SH-SY5Y (cell line): ENCODE measurements around the gene ARHGAP24.

Experiments
- GATA2 ChIP-seq: IDR thresholded peaks from 2 replicates; pipeline ENCODE4 v1.6.1; 2011; ENCODE audit warnings: mild to moderate bottlenecking, low read depth, low read length
- GATA3 ChIP-seq: IDR thresholded peaks from 2 replicates; pipeline ENCODE4 v1.6.1; 2011; ENCODE audit warnings: low read depth, mild to moderate bottlenecking, low read length, moderate library complexity

The ARHGAP24 gene

GRCh38 chr4:85806334-85806733, 331.4 kb downstream of the ARHGAP24 start:
- TF ChIP-seq GATA3, result no peak
- no peak for TF ChIP-seq GATA2

GRCh38 chr4:85807247-85807950, 332.4 kb downstream of the ARHGAP24 start:
- TF ChIP-seq GATA3 (no peak), GATA2 (no peak)

GRCh38 chr4:85808104-85808503, 333.2 kb downstream of the ARHGAP24 start:
- no peak for TF ChIP-seq GATA3
- TF ChIP-seq GATA2, result no peak

- TF ChIP-seq GATA3 (no peak), GATA2 (no peak)
Measured at GRCh38 chr4:85808864-85809263, 333.9 kb downstream of the ARHGAP24 start.

- TF ChIP-seq GATA3 (no peak), GATA2 (no peak)
Measured at GRCh38 chr4:85812776-85813175, 337.8 kb downstream of the ARHGAP24 start.

GRCh38 chr4:85815796-85816459, 341.0 kb downstream of the ARHGAP24 start:
- no peak for TF ChIP-seq GATA2
- TF ChIP-seq GATA3, result no peak

- TF ChIP-seq GATA2, result no peak
- TF ChIP-seq GATA3, result no peak
Measured at GRCh38 chr4:85818700-85819099, 343.8 kb downstream of the ARHGAP24 start.

- TF ChIP-seq GATA3, result no peak
- TF ChIP-seq GATA2, result no peak
Measured at GRCh38 chr4:85821688-85822455, 346.9 kb downstream of the ARHGAP24 start.

- TF ChIP-seq GATA3 (no peak), GATA2 (peak; percentile 74)
Measured at GRCh38 chr4:85823295-85823694, 348.3 kb downstream of the ARHGAP24 start.

- TF ChIP-seq GATA2, result no peak
- no peak for TF ChIP-seq GATA3
Measured at GRCh38 chr4:85824166-85824945, 349.4 kb downstream of the ARHGAP24 start.

- TF ChIP-seq GATA2 (no peak), GATA3 (no peak)
Measured at GRCh38 chr4:85826060-85826678, 351.2 kb downstream of the ARHGAP24 start.

GRCh38 chr4:85828027-85828890, 353.3 kb downstream of the ARHGAP24 start:
- TF ChIP-seq GATA3 (no peak), GATA2 (no peak)
